ENCODE results near the gene LIPC. TPM values are rescaled to one million over a fixed set of nuclear protein-coding genes. Genes with fewer than 3 reads are reported as not detected.

Gene LIPC
- total RNA-seq, 2 donors from 2014 or later = 0.50 to 0.68 TPM

- no peak for DNase-seq
- intact Hi-C loops (cut with DNase I) = no loop called here
- no peak for ATAC-seq
Measured at GRCh38 chr15:58554758-58555157, 123.0 kb downstream of the LIPC start.

DNA sequence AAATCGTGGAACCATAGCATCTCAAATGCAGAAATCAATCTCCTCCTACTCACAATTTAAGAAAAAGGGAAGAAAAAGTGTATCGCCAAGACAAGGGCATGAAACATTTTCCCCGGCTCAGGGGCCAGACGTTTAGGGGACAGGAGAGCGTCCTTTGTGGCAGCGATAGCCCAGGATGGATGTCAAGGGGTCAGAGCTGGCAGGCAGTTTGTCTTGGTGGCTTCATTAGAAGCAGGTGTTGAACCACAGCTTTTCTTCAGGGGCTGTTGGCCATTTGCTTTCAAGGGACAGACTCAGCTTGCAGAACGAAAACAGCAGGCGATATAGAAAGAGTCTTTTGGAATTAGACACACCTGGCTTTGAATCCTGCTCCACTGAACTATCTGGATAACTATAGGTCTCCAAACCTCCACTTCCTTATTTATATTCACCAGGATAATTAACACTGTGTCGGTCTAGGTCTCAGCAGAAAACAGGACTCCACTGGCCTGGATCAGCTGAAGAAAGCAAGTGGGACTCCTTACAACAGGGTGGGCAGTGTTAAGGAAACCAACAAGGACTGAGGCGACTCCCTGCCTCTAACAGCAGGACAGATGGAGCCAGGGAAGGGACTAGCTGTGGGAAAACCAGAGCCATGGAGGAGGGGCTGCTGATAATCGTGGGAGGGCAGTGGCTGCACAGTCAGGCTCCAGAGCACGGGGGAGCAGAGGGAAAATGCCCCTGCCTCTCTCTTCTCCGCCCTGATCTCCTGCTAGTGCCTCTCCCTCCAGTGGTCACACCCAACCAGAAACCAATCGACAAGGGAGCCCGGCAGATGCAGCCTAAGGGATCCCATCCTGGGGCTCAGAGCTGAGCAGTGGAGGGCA is 123.6 kb downstream of the LIPC start:
- DNase-seq (no peak), ATAC-seq (peak in 1 of 2 donors; percentile 8)
- intact Hi-C loops (cut with DNase I) = no loop called here

- ATAC-seq (no peak), DNase-seq (no peak)
- intact Hi-C loops (cut with DNase I) = no loop called here
Measured at GRCh38 chr15:58556028-58556361, 124.2 kb downstream of the LIPC start.

DNA sequence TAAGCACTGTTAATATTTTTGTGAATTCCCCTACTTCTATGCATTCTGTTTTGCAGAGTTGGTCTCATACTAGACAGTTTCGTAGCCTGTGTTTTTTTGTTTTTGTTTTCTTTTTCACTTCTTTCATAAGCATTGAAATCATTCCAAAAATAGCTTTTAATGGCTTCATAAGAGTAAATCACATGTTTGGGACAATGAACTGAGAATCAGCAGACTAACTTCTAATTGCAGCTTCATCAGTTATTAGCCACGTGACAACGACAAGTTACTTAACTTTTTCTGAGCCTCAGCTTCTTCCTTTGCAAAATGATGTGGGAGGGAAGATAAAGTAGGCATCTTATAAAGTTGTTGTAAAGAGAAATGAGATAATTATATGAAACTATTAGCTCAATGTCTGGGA is 124.8 kb downstream of the LIPC start:
- intact Hi-C loops (cut with DNase I) = no loop called here
- ATAC-seq = no peak

DNA sequence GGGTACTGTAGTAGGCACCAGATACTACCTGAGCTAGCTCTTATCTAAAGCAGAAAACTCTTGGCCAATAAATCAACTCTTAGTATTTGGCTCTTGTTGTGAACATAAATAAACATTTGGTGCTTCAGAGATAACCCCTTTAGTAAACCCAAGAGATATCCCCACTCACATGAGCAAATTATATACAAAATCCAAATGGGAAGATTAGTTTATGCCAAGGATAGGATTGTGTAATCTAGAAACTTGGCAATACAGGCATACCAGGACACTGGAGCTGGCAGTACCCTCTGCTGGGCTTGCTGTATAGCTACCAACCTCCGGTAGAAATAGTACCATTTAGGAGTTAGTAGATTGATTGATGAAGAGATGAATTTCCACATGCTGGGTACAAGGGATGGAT is 127.0 kb downstream of the LIPC start:
- intact Hi-C loops (cut with DNase I) = no loop called here
- ATAC-seq (no peak), DNase-seq (no peak)

More for the DNA sequence above, 124.8 kb downstream of the LIPC start:
- DNase-seq = no peak

DNA sequence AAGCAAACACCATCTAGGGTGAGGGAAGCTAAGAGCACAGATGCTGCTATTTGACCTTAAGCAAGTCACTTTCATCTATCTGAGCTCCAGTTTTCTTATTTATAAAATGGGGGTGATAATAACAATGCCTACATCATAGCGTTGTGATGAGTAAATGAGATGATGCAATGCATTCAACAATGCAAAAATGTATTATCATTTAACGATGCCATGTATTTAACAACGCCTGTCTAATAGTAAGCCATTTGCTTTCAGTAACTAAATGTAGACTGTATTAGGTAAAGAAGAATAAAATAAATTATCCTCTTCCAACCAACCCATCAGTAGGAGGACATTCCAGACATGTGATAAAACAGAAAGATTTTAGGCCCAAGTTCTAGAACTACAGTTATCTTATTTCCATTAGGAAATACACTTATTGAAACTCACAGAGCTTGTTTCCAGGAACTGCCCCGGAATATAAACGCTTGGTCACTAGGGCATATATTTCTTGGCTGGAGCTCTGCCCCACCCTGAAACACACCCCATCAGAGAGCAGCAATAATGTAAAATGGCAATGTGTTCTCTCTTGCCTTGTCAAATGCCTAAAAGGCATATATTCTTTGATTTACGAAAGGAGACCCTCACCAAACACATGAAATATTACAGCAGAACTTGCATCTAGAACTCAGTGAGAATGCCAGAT is 128.3 kb downstream of the LIPC start:
- DNase-seq (no peak), ATAC-seq (peak in 1 of 2 donors; percentile 27)
- intact Hi-C loops (cut with DNase I) = no loop called here

- DNase-seq (no peak), ATAC-seq (no peak)
- intact Hi-C loops (cut with DNase I) = no loop called here
Measured at GRCh38 chr15:58561321-58561720, 129.5 kb downstream of the LIPC start.

DNA sequence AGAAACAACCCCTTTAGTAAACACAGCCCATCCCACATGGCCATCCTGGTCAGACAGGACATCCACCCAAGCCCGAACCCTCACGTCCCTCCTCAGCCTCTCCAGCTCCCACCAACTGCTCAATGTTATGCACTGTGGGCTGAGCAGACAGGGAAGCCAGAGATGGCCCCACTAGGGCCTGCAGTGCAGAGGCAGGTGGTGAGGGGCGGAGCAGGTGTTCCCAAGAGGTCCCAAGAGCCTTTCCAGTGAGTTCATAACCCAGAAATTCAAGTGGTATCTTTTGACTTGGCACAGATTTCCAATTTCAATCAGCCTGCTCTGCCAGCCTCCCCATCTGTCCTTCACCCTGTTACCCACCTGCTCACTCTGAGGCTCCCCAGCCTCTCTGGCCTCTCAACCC is 130.3 kb downstream of the LIPC start:
- DNase-seq (no peak), ATAC-seq (no peak)
- intact Hi-C loops (cut with DNase I) = no loop called here

DNA sequence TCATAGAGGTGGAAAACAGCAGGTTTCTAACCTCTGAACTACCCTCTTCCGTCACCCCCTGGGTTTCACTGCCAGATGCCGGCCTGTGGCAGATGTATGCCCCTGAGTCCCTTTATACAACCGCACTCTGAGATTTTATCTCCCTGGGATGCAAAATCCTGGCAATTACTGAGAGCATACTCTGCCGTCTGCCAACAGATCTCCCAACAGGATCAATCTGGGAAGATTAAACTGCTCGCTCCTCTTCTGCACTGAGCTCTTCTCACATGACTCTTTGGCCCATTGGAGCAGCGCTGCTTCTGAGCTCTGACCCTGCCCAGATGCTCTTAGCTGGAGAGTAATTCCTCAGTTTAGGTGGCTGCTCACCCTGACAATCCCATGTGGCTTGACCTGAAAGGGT is 133.2 kb downstream of the LIPC start:
- intact Hi-C loops (cut with DNase I) = no loop called here
- no peak for DNase-seq
- peak in 1 of 2 donors; percentile 8 for ATAC-seq

GRCh38 chr15:58565619-58566018 is 133.8 kb downstream of the LIPC start:
- ATAC-seq (no peak), DNase-seq (no peak)
- intact Hi-C loops (cut with DNase I) = no loop called here

- intact Hi-C loops (cut with DNase I) = no loop called here
- ATAC-seq (peak in 1 of 2 donors; percentile 80), DNase-seq (no peak)
Measured at GRCh38 chr15:58566029-58566428, 134.2 kb downstream of the LIPC start.

- peak; percentile 48 for DNase-seq
- intact Hi-C loops (cut with DNase I) = no loop called here
- ATAC-seq = peak; percentile 12 to 41
Measured at GRCh38 chr15:58568157-58568571, 136.4 kb downstream of the LIPC start.

DNA sequence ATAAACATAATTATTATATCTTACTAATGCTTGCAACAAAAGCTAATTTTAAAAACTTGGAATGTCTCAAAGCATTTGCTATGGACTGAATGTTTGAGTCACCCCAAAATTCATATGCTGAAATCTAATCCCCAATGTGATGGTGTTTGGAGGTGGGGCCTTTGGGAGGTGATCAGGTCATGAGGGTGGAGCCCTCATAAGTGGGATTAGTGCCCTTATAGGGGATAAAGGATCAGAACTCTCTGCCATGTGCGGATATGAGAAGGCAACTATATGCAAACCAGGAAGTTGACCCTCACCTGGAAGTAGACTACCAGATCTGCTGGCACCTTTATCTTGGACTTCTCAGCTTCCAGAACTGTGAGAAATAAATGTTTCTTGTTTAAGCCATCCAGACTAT is 137.7 kb downstream of the LIPC start:
- ATAC-seq (no peak), DNase-seq (no peak)
- intact Hi-C loops (cut with DNase I) = no loop called here

GRCh38 chr15:58571491-58571890 is 139.7 kb downstream of the LIPC start:
- no peak for DNase-seq

GRCh38 chr15:58572521-58572920 is 140.7 kb downstream of the LIPC start:
- intact Hi-C loops (cut with DNase I) = no loop called here
- no peak for DNase-seq
- ATAC-seq = no peak

More at GRCh38 chr15:58571491-58571890, 139.7 kb downstream of the LIPC start:
- ATAC-seq = no peak
- intact Hi-C loops (cut with DNase I) = no loop called here

DNA sequence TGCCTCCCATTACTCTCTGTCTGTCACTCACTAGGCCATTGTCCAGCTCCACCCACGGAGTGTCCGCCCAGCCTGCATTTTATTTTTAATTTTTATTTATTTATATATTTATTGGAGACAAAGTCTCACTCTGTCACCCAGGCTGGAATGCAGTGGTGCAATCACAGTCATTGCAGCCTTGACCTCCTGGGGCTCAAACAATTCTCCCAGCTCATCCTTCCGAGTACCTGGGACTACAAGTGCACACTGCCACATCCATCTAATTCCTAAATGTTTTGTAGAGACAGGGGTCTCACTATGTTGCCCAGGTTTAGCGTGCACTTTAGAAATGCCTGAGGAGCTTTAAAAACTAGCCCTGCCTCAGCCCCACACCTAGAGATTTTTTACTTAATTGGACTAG is 141.5 kb downstream of the LIPC start:
- DNase-seq = no peak
- no peak for ATAC-seq
- intact Hi-C loops (cut with DNase I) = no loop called here

DNA sequence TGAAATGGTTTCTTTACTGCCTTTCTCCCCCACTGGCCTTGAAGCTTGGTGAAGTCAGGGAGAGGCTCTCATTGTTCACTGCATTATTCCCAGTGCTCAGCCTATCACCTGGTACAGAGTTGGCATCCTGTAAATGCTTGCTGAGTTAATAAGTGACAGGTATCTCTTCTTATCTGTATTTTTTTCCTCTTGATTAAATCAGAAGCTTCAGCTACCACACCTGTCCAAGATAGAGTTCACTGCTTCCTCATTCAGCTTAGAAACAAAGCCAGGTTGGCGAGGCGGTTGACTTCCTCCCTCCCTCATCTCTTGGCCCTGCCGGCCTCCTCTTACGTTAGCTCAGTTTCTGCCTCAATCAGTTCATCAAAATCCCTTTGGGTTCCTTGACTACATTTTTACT is 142.8 kb downstream of the LIPC start:
- no peak for DNase-seq
- intact Hi-C loops (cut with DNase I) = no loop called here
- no peak for ATAC-seq

- DNase-seq (no peak), ATAC-seq (no peak)
- intact Hi-C loops (cut with DNase I) = no loop called here
Measured at GRCh38 chr15:58575045-58575786, 143.4 kb downstream of the LIPC start.

GRCh38 chr15:58576657-58577056 is 144.9 kb downstream of the LIPC start:
- no peak for ATAC-seq
- no peak for DNase-seq
- intact Hi-C loops (cut with DNase I) = no loop called here

GRCh38 chr15:58582160-58582559 is 150.4 kb downstream of the LIPC start:
- DNase-seq (no peak), ATAC-seq (no peak)
- intact Hi-C loops (cut with DNase I) = no loop called here
